ENCODE data around the gene AMOT.

GRCh38 chrX:112846187-112846586 is 5.6 kb upstream of the AMOT start:
- TF ChIP-seq CTCF (IDR thresholded peaks at IDR 0.05) (no peak), EZH2phosphoT487 (IDR thresholded peaks at IDR 0.05; ENCODE audit: borderline replicate concordance, low read depth) (no peak), RFX5 (IDR thresholded peaks at IDR 0.05; ENCODE audit: low read length) (no peak)
